Gastroesophageal sphincter (tissue), 3 donors: Measurements from ENCODE around the gene CLTB.

Experiments
- CTCF ChIP-seq, 4 experiments: fragments of 200-600 bp in 2 of 4; fragments of 450-650 bp in 2 of 4; sonication (generic) in 1 of 4; IDR thresholded peaks; one replicate each; pipeline ENCODE4 v1.5.1; 2017 to 2019; ENCODE audit warnings: antibody characterized with exemption in 4 of 4, mild to moderate bottlenecking in 2 of 4, moderate library complexity in 2 of 4
- EP300 ChIP-seq: sonication (generic); formaldehyde crosslinking; IDR thresholded peaks from one replicate; pipeline ENCODE4 v1.6.1; 2017; ENCODE audit warnings: antibody characterized with exemption, mild to moderate bottlenecking
- POLR2A ChIP-seq, 2 donors: fragments of 450-650 bp; IDR thresholded peaks; one replicate each; pipeline ENCODE4 v1.6.1; 2017; ENCODE audit warnings: antibody characterized with exemption in 2 of 2, mild to moderate bottlenecking in 2 of 2, moderate library complexity in 1 of 2
- POLR2AphosphoS5 ChIP-seq: sonication (generic); formaldehyde crosslinking; IDR thresholded peaks from one replicate; pipeline ENCODE4 v1.6.1; 2017; ENCODE audit warnings: antibody characterized with exemption

GRCh38 chr5:176384366-176384930 lies 31.9 kb downstream of the CLTB start:
- TF ChIP-seq CTCF (IDR thresholded peaks at IDR 0.05): no peak
- no peak for TF ChIP-seq POLR2AphosphoS5
- TF ChIP-seq POLR2A (IDR thresholded peaks at IDR 0.05): no peak
- TF ChIP-seq EP300: no peak
